ENCODE measurements around the gene PDE4D.
A peak's percentile ranks its signal among the peaks of the same experiment; 100 is the strongest.
"Not testable (repeated sequence)": the region's sequence is repeated elsewhere in the genome, so short reads cannot be mapped to it uniquely, and the experiment has no call there.

The PDE4D gene

DNA sequence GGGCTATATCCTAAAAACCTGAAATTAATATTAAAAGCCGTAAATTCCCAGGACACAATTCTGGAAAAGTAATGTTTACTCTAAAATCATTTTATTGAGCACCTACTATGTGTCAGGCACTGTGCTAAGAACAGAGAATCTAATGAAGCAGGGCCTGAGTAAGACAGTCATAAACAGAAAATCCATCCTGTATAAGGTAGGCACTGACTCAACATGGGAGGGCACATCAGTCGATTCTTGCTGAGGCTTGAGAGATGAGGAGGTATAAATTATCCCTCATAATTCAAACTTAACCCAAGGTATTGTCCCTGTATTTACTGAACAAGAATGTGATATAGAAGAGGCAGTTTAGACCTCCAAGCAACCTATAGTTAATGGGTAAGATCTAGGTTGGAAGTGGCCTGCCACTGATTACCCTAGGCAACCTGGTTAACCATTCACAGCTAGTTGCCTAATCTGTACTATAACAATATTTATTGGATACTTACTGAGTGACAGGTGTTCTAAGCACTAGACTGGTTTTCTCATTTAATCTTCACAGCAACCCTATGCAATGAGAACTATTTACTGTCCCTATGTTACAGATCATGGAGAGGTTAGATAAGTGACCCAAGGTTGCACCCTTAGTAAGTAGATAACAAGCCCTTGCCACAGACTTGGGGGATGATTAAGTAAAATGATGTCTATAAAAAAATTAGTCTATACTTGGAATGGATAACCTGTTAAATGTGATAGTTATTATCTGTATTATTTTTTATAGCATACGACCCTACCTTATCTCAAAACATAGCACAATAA is 317.7 kb downstream of the PDE4D start:
- DNase-seq, result no peak

DNA sequence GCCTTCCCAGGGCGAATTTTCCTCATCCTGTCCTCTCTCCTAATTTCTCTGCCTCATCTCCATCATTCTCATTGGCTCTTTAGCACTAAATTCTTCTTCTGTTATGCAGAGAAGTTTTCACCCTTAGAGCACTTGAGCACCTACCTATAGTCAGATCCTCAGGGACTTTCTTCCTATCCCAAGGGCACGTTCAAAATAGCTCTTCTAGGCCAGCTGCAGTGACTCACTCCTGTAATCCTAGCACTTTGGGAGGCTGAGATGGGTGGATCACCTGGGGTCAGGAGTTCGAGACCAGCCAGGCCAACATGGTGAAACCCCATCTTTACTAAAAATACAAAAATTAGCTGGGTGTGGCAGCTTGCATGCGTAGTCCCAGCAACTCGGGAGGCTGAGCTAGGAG is 320.0 kb downstream of the PDE4D start:
- DNase-seq, result not testable (repeated sequence)

DNA sequence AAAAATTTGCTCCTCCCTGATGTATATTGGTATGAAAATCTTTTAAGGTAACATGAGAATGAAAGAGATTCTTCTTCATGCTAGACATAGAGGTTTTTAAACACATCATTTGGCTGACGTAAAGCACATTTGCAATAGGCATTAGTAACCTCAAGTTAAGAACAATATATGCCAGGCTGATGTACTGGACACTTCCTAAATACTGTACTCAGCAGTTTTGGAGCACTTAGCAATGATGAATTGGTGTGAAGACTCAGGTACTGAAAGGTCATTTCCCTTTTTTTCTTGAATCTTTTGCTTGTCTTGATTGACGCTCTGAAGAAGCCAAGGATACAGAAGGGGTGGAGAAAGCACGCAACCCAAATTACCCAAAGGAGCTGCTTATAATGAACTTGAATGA is 322.5 kb downstream of the PDE4D start:
- no peak for DNase-seq

GRCh38 chr5:59569608-59570334 is 323.8 kb downstream of the PDE4D start:
- no peak for DNase-seq

- DNase-seq, result no peak
Observed at GRCh38 chr5:59569158-59569557, 324.4 kb downstream of the PDE4D start.

DNA sequence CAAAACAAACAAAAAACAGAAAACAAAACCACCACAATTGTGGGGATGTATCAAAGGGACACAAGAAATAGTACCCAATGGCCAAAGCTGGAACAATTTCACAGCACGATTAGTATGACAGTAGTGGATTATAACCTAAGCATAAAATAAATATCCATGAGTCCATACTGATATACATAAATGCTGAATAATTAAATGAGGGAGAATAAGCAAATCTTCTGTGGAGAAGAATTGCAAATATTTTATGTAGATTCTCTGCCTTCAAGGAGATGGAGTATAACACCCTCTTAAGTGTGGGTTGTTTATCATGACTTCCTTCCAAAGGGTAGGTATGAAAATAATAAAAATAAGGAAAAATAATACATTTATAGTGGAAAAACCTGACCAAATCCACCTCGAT is 325.4 kb downstream of the PDE4D start:
- no peak for DNase-seq

DNA sequence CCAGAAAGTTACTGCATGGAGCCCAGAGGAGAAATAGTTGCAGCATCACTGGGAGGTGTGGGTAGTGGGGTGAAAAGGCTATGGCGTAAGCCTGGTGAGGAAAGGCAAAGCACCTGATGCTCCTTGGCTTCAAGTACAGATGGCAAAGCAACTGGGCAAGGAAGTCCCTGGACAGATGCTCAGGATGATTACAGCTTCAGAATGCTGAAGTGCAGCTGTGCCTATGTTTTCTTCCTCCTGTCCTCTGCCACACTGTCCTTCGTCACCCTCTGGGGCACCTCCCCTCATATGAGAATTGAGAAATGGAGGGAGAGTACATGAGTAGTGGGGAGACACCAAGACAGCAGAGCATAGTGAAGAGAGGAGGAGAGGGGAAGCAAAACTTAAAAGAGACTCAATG is 328.0 kb downstream of the PDE4D start:
- DNase-seq, result no peak

GRCh38 chr5:59564895-59565294 is 328.6 kb downstream of the PDE4D start:
- no peak for DNase-seq

GRCh38 chr5:59562756-59563389 is 330.7 kb downstream of the PDE4D start:
- no peak for DNase-seq

- no peak for DNase-seq
Observed at GRCh38 chr5:59560553-59560952, 333.0 kb downstream of the PDE4D start.

DNA sequence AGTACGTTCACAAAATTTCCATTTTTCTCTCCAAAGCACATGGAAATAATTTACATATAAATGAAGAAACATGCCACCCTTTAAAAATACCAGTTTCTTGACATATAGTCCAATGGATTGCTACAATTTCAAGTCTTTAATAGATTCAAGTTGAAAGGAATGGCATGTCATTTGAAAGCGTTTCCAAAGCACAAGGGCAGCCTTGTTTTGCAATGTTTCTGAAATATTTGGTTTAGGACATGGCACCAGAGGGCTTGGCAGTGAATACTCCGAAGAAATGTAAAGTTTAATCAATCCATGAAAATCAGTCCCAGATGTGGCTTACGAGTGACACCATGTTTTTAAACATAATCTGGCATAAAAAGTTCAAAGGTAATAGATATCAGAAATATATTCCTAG is 333.7 kb downstream of the PDE4D start:
- no peak for DNase-seq

GRCh38 chr5:59559323-59559722 is 334.2 kb downstream of the PDE4D start:
- no peak for DNase-seq

- DNase-seq, result no peak
Observed at GRCh38 chr5:59558501-59558900, 335.0 kb downstream of the PDE4D start.

DNA sequence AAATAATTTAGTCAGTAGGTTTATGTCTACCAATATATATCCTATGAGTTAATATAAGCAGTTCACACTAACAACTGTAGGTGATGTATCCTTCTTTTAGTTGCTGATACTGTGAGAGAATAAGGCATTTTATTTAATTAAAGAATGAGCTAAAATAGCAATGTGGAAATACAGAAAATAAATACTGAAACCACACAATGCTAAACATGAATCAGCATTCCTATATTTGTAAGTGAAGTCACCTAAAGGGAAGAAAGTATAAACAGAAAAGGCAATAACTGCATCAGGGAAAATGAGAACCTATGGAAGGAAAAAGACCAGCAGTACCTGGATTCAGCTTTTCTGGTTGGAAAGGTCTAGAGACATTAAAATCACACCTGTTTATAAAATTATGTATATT is 336.0 kb downstream of the PDE4D start:
- no peak for DNase-seq

- DNase-seq, result no peak
Observed at GRCh38 chr5:59555596-59555995, 337.9 kb downstream of the PDE4D start.

DNA sequence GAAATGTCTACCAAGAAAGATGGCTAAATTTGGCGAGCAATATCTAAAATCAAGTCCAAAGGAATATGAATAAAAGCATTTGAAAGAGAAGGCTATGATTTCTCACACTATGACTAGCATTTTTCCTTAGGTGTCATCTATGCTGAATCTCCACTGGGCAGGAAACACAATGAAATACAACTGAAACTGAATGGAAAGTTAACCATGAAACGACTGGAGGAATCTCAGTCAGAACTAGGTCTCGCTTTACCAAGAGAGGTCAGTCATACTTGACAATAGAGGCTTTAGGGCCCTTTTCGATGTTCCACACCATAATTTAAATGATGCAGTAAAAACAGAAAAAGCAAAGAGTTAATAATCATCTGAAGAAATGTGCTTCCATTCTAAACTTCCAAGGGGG is 339.0 kb downstream of the PDE4D start:
- no peak for DNase-seq

DNA sequence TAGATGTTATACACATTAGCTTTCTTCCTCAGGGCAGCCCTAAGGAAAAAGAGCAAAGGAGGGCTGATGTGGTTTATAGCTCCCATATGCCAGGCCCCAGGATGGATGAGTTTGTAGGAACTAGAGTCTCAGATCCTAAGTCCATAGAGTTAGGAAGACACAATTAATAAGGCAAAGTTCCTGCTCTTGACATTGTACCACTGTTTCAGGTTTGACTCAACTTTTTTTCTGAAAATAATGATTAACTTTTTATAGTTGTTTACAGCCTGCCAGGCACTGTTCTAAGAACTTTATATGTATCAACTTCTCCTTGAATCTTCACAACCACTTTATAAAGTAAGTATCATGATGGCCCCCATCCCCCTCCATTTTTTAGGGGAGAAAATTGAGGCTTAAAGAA is 339.5 kb downstream of the PDE4D start:
- DNase-seq, result no peak

DNA sequence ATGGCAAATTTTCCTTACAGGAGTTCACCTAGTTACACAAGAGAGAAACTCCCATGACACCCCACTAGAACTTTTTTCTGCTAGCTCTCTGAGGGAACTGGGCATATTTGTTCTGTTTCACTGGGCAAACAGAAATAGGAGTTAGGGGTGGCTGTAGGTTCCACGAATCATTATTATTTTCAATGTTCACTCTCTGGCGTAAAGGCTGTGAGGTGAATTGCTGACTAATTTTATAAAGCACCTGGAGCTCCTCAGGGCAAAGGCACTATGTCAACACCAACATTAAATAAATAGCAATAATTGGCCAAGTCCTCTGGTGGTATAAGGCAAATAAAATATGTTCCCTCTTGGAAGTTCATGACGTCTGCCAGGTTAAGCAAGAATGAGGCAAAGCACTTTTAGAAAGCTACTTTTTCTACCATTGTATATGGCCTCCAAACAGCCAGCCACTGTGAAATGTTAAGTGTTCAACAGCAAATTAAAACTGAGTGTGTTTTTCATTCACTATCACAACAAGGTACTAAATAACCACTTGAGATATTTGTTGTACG is 344.6 kb downstream of the PDE4D start:
- no peak for DNase-seq

GRCh38 chr5:59547731-59548130 is 345.8 kb downstream of the PDE4D start:
- DNase-seq, result no peak

DNA sequence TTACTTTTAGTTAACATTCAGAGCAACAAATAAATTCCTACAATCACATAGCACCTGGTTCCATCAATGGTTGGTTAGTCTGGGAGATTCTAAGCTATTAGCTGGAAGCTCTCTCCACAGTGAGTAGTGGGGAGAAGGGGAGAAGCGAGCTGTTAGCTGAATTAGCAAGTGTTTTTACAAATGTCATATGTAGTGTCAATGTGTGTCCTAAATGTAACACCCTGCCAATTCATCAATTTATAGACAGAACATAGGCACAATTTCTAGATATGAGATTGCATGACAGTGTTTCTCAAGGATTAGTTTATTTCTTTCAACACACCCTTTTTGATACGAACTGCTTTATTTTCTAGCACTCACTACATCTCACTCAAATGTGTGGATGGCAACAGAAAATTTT is 349.0 kb downstream of the PDE4D start:
- DNase-seq, result no peak

DNA sequence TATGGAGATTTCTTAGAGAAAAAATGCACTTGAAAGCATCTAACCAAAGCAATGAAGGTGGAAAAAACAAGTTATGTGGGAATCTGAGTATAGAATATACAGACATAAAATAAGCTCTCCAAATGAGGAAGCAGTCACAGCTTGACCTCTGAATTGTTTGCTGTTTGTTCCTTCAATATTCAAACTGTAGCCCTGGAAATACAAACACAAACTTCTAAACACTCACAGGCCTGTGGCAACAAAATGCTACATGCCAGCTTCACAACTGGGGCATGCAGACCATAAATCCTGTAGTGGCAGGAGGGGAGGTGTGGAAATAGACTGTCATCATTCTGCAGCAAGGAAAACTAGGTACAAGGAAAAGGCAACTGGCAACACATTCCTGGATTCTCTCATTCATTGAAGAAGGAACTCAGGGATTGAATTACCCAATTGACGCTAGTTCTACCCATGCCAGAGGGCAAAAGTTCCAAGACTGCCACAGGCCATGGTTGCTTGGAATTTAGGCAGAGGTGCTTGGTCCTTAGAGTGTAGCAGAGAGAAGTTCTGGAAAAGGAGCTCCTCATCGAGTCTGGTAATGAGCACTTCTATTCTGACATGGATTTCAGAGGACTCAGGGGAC is 349.6 kb downstream of the PDE4D start:
- DNase-seq, result no peak

GRCh38 chr5:59542851-59543820 is 350.4 kb downstream of the PDE4D start:
- DNase-seq, result peak; percentile 78

All from femur (tissue), 1 donor.